GM13976 (cell line): ENCODE measurements around the gene CD7.

ENCODE experiments used
- DNase-seq: peaks from one replicate; pipeline ENCODE4 v3.0.0; 2012; ENCODE audit warnings: low spot score
- in situ Hi-C: fragments of 300-500 bp; cut with MboI; formaldehyde crosslinking; loops from one replicate; pipeline ENCODE4 v1.12.0; 2022; ENCODE audit warnings: low sequenced_read_pairs, mixed read lengths, inconsistent platforms; ENCODE audit not compliant: unreplicated experiment
- TF ChIP-seq, protein P1 (sequence below): IDR thresholded peaks from 2 replicates; pipeline ENCODE4 v1.5.1; 2012; ENCODE audit warnings: borderline replicate concordance, mild to moderate bottlenecking; ENCODE audit not compliant: insufficient read depth; ENCODE audit errors: extremely low read depth, missing control alignments, control extremely low read depth

Gene CD7

GRCh38 chr17:82294064-82294773, 23.2 kb downstream of the CD7 start:
- TF ChIP-seq, protein P1, sequence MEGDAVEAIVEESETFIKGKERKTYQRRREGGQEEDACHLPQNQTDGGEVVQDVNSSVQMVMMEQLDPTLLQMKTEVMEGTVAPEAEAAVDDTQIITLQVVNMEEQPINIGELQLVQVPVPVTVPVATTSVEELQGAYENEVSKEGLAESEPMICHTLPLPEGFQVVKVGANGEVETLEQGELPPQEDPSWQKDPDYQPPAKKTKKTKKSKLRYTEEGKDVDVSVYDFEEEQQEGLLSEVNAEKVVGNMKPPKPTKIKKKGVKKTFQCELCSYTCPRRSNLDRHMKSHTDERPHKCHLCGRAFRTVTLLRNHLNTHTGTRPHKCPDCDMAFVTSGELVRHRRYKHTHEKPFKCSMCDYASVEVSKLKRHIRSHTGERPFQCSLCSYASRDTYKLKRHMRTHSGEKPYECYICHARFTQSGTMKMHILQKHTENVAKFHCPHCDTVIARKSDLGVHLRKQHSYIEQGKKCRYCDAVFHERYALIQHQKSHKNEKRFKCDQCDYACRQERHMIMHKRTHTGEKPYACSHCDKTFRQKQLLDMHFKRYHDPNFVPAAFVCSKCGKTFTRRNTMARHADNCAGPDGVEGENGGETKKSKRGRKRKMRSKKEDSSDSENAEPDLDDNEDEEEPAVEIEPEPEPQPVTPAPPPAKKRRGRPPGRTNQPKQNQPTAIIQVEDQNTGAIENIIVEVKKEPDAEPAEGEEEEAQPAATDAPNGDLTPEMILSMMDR, result no peak
- in situ Hi-C loops, result no loop called here
- no peak for DNase-seq

DNA sequence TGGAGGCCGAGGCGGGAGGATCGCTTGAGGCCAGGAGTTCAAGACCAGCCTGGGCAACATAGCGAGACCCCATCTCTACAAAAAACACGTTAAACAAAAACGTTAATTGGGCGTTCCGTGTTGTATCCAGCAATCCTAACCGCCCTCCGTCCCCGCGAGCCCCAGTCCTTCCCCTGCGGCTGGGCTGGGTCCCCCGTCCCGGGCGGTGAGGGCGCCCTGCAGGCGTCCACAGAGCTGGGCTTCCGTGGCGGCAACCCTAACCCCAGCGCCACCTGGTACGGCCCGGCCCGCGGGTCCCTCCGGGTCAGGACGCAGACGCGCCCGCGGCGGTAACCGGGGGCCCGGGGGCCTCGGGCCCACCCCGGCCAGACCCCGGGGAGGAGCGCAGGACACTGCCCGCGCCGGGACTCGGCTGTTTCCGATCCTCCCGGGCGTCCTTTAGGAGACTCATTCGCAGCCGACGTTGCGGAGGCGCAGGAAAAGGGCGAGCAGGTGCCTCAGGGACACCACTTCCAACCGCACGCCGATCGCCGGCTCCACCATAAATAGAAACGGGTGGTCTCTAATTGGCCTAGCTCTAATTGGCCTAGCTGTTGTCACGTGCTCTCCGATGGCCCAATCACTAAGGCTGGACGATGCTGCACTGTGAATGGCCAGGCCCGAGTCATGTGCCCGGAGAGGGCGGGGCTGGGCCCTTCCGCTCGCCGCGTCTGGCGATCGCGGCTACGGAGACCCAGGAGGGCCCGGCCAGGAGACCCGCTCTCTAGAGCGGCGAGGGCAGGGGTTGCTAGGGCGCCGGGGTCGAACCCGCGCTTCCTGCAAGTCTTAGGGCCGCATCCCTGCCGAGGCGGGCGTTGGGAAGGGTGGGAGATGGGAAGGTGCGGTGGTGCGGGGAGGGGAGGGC, 24.9 kb downstream of the CD7 start:
- DNase-seq, result peak; percentile 99
- TF ChIP-seq, protein P1, result no peak
- in situ Hi-C loops, result no loop called here

- no peak for DNase-seq
- TF ChIP-seq, protein P1, result no peak
- in situ Hi-C loops, result no loop called here
These were observed 25.7 kb downstream of the CD7 start for GRCh38 chr17:82291582-82292250.

- no peak for DNase-seq
- in situ Hi-C loops, result no loop called here
These were observed 29.3 kb downstream of the CD7 start for GRCh38 chr17:82287868-82288801.

DNA sequence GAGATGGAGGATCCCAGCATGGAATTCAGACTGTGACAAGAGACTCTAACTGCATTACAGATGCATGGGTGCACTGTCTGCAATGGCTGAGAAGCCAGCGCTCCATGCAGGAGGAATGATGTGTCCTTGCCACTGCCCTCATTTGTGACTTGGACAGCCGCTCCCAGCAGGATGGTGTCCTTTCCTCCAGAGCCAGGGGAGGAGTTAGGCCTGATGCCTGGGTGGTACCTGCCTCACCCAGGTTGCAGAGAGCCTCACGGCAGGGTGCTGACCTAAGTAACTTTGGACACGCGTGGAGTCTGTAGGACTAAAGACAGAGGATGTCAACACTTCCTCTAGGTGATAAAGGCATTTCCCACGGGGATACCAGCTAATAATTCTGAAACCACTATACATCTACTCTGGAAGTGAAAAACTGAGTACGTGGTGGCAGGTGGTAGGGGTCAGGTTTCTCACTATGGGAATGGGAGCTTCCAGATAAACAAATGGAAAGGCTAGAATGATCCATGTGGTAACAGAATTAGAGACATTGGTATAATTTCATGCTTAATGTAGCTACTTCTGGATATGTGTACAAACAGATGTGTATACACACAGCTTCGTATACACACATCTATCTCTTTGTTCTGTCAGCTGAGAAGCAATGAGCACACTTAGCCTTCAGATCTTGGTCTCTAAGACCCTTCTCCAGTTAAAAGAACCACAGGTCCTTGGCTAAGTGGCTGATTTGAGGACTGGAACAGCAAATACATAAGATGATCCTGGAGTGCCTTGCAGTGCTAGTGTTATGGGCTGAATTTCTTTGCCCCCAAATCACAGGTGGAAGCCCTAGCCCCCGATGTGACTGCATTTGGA, 30.2 kb downstream of the CD7 start:
- TF ChIP-seq, protein P1, result no peak
- in situ Hi-C loops, result no loop called here
- DNase-seq, result no peak

More at GRCh38 chr17:82287868-82288801, 29.3 kb downstream of the CD7 start:
- TF ChIP-seq, protein P1, result no peak
